GM18526 (cell line): Measurements from ENCODE around the gene MAP2K5.

ENCODE experiments used
- POLR2A ChIP-seq: IDR thresholded peaks from 3 replicates; pipeline ENCODE4 v1.6.1; 2011; ENCODE audit not compliant: insufficient read length; ENCODE audit errors: extremely low read depth

Gene MAP2K5

DNA sequence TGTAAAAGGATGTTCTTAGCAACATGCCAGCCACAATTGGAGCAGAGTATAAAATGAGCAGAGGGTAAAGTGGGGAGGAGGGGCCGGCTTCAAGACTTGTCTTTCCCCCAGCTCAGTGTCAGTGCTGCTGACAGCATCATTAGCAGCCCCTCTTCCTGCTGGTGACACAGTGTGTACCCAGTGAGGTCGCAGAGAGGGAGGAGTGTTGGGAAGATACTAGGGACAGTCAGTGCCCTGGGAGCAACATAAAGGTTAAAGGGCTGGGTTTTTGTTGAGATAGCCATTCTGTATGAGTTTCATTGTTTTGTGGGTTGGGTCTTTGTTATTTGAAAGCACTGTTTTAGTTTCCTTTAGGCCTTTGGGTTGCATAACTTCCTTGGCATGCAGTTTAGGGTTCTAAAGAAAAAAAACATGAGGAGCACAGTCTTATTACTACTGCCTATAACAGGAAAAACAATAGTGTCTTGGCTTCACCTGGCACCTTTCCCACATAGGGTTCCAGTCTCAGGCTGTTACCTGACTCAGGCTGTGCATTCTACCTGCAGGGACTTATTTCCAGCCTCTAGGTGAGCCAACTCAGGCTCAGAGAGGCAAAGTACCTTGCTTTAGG, 188.7 kb downstream of the MAP2K5 start:
- no peak for TF ChIP-seq POLR2A

DNA sequence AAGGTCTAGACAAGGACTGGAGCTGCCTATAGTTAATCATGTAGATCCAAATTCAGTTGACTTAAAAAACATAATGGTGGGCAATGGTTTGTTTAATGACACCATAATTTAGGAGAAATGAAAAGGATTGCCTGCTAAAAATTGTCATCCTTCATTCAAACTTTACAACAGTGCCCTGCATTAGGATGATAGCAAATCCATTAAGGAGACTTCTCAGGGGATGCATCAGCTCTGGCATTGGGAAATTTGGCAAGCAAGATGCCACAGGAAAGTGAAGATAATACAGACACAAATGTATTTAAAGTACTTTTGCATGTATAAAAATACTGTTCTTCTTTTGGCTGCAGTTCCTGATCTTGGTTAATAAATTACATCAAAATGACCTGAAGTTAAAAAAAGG, 189.7 kb downstream of the MAP2K5 start:
- no peak for TF ChIP-seq POLR2A

DNA sequence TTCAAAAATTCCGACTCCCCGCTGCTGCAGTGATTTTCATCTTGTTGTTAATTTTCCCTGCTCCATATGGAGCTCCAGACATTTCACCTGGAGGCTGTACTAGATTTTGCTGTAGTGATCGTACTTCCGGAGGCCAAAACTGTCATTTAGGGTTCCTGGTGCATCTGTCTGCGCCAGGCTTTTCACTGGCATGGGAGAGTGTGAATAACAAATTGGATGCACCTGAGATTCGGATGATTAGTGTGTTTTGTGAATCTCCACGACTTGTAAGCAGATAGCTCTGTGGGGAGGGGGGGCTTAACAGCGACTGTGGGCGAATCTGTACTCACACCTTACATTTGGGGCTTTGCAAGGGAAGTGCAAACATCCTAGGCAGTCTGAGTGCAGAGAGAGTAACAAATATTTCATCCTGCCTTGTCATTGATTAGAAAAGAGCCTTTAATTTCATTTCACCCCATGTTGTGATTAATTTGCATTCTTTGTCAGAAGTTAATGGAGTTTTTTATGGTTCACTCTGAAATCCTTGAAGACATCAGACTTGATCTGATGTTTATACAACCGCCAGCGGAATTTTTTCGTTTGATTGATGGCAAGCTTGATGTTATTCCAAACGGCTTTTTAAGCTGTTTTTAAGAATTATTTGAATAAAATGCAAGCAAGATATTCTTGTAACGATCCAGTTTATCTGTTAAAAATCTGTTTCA, 190.3 kb downstream of the MAP2K5 start:
- no peak for TF ChIP-seq POLR2A

DNA sequence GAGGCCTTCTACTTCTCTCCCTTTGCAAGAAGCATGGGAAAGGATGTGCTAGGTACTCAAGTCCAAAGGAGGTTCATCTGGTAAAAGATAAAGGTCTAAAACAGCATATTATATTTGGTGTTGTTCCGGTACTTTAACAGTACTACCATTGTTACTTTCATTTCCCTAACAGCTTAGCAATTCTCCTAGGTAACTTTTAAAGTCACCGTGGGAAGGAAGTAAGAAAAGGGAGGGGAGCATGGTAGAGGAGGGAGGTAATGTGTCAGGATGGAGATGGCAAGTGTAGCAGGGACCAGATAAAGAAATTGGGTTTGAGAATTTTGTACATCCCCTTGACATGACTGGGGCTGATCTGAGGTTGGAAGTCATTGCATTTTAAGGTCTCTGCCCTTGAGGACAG, 193.4 kb downstream of the MAP2K5 start:
- TF ChIP-seq POLR2A, result no peak

DNA sequence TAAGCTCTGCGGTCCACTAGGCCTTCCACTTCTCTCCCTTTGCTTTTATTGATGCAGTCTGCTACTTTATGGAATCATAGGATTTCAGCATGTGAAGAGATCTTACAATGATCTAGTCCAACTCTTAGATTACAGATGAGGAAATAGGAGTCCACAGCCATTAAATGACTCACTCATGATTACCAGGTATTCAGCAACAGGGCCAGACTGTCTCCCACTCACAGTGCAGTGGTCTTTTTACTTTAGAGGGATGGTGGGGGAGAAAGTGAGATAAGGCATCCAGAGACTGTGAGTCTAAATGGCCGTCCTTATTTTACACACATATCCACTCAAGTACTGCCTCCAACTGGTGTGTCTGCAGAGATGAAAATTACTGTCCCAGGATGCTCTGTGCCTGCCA, 194.3 kb downstream of the MAP2K5 start:
- TF ChIP-seq POLR2A, result no peak

DNA sequence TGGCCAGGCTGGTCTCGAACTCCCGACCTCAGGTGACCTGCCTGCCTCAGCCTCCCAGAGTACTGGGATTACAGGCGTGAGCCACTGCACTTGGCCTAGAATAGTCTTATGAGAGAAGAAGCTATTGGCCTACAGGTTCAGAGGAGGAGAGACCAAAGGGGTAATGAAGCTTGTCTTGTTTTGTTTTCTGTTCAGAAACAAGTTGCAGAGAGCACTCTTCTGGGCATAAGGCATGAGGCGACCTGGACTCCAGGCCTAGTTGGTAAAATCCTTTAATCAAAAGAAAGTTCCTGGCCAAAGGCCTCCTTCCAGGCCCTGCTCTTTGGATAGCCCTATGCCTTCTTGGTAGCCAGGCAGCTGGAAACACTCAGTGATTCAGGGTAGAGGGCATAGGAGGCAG, 195.6 kb downstream of the MAP2K5 start:
- TF ChIP-seq POLR2A, result no peak

DNA sequence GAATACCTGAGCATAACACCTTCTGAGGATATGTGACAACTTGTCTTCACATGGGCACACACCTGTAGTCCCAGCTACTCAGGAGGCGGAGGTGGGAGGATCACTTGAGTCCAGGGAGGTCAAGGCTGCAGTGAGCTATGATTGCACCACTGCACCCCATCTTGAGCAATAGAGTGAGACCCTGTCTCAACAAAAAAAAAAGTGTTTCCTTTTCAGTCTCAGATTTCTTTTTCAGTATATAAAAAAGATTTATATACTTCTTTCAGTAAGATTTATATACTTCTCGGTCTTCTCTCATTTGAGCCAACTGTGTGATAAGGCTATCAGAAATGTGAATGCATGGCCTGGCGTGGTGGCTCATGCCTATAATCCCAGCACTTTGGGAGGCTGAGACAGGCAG, 197.9 kb downstream of the MAP2K5 start:
- TF ChIP-seq POLR2A, result no peak

DNA sequence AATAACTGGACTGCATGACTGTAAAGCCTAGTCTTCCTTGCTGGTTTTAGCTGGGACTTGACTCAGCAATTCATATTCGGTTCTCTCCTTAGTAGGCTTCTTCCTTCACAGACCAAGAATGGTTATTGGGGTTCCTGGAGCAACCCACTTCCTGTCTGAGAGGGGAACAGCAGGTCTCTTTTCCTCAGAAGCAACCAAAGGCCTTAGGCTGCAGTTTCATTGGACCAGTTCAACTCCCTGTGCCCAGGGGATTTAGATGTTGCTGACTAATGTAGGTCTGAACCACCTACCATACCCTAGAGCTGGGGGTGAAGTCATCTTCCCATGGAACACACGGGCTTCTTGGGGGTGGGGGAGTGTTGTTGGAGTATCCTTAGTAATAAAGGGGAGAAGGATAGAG, 198.8 kb downstream of the MAP2K5 start:
- no peak for TF ChIP-seq POLR2A

DNA sequence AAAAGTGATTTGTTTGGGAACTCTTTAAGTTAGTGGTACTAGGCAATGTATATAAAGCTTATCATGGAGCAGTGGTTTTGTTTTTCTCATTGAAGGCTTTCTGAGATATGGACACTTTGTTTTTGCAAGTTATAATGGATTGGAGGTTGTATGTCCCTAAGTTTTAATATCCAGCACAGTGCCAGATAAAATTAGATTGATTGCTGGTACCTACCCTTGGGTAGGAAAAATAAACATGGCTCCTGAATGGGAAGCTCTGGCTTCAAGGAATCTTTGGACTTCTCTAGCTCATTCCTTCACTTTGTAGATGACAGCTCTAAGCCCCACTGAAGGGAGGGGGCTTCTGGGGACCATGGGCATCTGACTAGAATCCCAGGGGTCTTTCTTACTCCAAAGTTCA, 201.1 kb downstream of the MAP2K5 start:
- no peak for TF ChIP-seq POLR2A

DNA sequence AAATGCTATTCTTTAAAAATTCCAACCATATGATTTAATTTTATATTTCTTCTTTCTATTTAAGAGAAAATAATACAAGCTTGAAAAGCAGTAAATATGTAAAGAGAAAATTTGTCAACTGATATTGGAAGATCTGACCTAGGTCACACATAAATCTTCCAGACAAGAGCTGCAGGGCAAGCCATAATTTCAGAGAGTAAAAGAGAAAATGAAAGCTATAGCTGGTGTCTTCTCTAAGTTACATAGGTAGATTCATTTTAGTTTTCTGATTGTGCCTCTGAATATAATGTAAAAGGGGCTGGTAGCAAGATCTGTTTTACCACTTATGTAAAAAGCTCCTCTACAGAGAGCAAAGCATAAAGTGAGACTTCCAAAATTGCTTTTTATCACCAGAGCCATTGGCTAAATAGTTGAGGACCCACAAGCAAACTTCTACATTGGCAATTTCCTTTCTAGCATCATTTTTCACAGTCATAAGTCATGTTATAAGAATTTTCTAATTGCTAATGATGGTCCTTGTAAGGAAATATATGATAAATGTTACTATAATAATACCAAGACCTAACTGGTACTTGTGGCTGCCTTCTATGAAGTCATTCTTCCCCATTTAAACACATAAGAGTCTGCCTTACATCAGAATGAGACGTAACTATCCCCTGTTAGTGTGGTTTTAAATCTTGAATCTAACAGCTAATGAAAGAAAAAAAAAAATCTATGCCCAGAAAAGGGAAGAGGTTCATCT, 202.0 kb downstream of the MAP2K5 start:
- no peak for TF ChIP-seq POLR2A

DNA sequence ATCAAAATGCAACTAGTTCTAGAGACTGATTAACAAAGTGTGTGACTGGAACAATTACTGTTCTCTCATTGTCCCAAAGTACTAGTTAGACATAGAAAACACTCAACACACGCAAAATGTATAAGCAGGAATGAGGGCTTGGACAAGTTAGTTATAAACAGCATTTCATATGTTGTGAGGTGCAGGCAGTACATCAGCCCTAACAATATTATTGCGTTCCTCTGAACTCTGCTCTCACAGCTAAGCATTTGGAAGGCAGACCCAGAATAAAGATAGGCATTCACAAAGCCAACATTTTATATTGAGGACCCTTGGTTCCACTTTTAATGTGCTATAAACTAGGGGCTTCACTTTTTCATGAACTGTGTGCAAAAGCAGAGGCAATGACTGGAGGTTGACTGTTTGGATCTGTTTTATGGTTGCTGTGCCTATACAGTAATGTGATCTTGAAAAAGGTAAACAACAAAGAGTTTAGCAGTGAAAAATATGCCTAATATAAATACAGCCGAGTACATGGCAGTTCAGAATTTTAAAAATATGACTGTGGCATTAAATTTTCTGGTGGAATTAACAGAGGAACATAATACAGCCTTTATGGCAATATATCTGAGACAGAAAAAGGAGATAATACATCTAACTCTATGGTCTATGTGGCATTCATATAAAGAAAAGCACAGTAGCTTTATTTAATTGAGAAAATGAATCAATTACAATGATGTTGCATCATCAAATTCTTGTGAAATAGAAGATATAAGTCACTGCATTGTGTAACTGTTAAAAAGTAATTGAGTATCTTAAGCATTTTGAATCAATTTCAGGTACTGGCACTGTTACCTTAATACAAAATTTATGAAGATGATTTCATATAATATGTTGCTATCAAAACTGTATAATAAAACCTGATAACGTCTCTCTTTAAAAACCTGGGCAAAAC, 202.8 kb downstream of the MAP2K5 start:
- no peak for TF ChIP-seq POLR2A

DNA sequence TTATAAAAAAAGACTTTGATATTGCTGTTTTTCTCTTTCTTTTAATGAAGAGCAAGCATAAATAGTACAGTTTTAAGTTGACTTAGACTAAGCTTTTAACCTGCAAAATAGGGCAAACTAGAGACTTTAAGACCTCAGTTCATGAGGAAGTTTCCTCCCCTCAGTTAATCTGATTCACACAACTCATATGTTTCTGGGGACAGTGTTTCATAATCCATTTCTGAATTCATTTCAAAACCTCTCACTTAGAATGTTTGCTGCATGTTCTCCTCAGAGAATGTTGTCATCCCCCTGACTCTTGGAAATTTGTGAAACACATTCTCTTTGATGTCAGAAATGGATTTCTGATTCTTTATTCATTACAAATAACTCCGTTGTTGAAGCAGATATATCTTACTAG, 203.5 kb downstream of the MAP2K5 start:
- TF ChIP-seq POLR2A, result no peak

DNA sequence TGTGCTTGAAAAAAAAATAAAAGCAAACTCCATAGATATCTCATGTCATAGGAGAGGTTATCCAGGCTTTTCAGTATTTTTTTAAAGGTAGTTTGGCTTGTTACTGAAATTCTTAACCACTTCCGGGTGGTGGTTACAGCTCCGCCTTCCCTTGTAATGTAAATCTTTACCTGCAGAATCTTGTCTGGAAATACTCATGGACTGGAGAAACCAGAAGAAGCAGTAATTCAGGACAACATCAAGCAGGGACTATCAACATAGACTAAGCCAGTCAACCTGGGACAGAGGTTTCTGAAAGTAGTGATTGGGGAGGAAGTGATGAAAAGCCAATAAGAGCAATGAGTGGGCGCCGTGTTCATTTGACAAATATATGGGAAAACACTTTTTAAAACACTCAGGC, 203.9 kb downstream of the MAP2K5 start:
- no peak for TF ChIP-seq POLR2A

DNA sequence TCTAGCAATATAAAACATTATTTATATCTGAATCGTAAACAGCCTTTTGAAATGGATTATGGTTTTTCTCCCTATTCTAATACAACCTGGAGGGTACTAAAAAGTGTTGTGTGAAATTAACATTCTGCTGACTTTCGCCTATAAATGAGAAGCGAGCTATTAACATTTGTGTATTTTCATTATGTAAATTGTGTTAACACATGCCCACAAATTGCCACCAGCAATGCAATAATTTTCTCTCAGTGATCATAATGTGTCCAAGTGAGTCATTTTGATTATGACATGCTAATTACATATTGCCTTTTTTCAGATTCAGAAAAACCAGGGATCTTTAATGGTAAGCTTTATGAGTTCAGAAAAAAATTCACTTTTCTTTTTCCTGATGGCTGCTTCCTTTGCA, 205.4 kb downstream of the MAP2K5 start:
- no peak for TF ChIP-seq POLR2A

DNA sequence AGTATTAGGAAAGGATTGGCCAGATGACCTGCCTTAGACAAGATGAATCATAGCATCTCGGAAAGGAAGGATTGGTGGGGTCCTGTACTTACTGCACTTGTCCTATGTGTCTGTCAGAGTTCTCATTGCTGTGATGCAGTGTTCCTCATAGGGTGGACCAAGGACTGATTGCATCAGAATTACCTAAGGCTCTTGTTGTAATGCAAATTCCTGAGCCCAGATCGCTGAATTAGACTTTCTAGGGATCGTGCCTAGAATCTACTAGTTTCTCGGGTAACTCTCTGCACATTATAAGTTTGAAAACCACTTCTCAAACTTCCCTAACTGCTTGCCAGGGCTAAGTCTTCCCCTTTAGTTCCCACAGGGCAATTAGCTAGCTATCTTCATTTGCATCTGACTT, 207.9 kb downstream of the MAP2K5 start:
- no peak for TF ChIP-seq POLR2A

DNA sequence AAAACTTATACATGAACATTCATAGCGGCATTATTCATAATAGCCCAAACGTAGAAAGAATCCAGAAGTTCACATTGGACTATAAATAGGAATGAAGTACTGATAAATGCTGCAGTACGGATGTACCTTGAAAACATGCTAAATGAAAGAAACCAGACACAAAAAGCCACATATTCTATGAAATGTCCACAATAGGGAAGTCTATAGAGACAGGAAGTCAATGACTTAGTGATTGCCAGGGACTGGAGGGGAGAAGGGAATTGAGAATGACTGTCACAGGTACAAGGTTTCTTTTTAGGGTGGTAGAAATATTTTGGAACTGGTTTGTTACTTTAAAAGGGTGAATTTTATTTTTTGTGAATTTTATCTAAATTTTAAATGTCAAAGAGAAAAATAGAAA, 211.4 kb downstream of the MAP2K5 start:
- TF ChIP-seq POLR2A, result no peak

DNA sequence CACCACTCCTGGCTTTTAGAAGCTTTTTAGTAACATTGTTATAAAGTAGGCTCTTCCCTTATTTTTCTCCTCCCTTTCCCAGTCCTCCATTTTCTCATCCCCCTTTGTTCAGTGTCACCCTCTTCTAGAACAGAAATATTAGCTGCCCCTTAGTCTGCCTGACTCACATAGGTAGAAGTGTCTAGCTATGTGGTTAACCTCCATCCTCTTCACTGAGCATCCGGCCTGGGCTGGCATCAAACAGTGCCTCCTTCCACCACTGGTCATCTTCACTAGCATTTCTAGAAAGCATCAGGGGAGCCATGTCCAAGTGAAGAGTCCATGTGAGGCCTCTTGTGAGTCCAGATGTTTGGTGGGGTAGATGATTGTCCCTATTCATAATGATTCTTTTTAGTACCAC, 212.8 kb downstream of the MAP2K5 start:
- no peak for TF ChIP-seq POLR2A
